ENCODE data around the gene SCN10A.

The SCN10A gene

DNA sequence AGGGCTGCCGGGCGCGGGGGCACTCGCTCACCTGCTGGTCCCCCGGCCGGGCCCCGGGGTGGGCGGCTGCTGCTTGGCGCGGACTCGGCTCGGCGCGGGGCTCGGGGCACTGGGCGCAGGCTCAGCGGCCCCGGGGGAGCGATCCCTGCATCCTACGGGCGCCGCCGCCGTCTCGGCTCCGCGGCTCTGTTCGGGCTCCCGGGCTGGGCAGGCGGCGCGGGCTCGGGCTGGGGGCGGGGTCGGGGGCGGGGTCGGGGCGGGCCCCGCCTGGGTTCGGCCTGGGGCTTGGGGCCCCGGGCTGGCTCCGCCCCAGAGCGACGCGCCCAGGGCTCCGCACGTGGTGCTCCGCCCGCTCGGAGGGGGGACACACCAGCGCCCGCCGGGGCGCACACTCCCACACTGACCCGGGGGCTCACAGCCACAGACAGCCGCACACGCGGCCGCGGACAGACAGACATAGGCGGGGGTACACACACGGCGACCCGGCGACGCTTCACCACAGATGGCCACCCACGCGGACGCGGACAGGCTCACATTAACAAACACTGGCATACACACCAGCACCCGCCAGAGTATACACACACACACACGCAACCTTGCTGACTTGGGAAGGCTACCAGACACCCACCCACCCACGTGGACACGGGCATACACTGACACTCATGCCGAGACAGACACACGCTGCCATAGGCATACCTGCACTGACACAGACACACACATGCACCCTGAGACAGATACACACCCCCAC is 166.3 kb downstream of the SCN10A start, which contains the start of gene SCN5A (continued):
- TF ChIP-seq, protein P1, sequence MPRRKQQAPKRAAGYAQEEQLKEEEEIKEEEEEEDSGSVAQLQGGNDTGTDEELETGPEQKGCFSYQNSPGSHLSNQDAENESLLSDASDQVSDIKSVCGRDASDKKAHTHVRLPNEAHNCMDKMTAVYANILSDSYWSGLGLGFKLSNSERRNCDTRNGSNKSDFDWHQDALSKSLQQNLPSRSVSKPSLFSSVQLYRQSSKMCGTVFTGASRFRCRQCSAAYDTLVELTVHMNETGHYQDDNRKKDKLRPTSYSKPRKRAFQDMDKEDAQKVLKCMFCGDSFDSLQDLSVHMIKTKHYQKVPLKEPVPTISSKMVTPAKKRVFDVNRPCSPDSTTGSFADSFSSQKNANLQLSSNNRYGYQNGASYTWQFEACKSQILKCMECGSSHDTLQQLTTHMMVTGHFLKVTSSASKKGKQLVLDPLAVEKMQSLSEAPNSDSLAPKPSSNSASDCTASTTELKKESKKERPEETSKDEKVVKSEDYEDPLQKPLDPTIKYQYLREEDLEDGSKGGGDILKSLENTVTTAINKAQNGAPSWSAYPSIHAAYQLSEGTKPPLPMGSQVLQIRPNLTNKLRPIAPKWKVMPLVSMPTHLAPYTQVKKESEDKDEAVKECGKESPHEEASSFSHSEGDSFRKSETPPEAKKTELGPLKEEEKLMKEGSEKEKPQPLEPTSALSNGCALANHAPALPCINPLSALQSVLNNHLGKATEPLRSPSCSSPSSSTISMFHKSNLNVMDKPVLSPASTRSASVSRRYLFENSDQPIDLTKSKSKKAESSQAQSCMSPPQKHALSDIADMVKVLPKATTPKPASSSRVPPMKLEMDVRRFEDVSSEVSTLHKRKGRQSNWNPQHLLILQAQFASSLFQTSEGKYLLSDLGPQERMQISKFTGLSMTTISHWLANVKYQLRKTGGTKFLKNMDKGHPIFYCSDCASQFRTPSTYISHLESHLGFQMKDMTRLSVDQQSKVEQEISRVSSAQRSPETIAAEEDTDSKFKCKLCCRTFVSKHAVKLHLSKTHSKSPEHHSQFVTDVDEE (CRISPR knock-in tag; IDR thresholded peaks at IDR 0.05) = no peak
- TF ChIP-seq ZNF70 (CRISPR knock-in tag; IDR thresholded peaks at IDR 0.05) = no peak

GRCh38 chr3:38648659-38649499 is 167.1 kb downstream of the SCN10A start:
- no peak for ATAC-seq
- TF ChIP-seq, protein P2, sequence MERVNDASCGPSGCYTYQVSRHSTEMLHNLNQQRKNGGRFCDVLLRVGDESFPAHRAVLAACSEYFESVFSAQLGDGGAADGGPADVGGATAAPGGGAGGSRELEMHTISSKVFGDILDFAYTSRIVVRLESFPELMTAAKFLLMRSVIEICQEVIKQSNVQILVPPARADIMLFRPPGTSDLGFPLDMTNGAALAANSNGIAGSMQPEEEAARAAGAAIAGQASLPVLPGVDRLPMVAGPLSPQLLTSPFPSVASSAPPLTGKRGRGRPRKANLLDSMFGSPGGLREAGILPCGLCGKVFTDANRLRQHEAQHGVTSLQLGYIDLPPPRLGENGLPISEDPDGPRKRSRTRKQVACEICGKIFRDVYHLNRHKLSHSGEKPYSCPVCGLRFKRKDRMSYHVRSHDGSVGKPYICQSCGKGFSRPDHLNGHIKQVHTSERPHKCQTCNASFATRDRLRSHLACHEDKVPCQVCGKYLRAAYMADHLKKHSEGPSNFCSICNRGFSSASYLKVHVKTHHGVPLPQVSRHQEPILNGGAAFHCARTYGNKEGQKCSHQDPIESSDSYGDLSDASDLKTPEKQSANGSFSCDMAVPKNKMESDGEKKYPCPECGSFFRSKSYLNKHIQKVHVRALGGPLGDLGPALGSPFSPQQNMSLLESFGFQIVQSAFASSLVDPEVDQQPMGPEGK (CRISPR knock-in tag; IDR thresholded peaks at IDR 0.05; ENCODE audit: borderline replicate concordance) = no peak
- TF ChIP-seq ARNTL (CRISPR knock-in tag; IDR thresholded peaks at IDR 0.05; ENCODE audit: borderline replicate concordance, low read depth) (no peak), ZNF70 (CRISPR knock-in tag; IDR thresholded peaks at IDR 0.05) (no peak), CSDC2 (CRISPR knock-in tag; IDR thresholded peaks at IDR 0.05) (no peak), CSRNP3 (CRISPR knock-in tag; IDR thresholded peaks at IDR 0.05) (no peak), OSR1 (CRISPR knock-in tag; IDR thresholded peaks at IDR 0.05) (no peak), ISL1 (CRISPR knock-in tag; IDR thresholded peaks at IDR 0.05) (no peak), TCF4 (CRISPR knock-in tag; IDR thresholded peaks at IDR 0.05; ENCODE audit: borderline replicate concordance) (no peak), ZNF8 (CRISPR knock-in tag; IDR thresholded peaks at IDR 0.05) (no peak)
- TF ChIP-seq, protein P1 (CRISPR knock-in tag; IDR thresholded peaks at IDR 0.05) = no peak
- TF ChIP-seq, protein P3, sequence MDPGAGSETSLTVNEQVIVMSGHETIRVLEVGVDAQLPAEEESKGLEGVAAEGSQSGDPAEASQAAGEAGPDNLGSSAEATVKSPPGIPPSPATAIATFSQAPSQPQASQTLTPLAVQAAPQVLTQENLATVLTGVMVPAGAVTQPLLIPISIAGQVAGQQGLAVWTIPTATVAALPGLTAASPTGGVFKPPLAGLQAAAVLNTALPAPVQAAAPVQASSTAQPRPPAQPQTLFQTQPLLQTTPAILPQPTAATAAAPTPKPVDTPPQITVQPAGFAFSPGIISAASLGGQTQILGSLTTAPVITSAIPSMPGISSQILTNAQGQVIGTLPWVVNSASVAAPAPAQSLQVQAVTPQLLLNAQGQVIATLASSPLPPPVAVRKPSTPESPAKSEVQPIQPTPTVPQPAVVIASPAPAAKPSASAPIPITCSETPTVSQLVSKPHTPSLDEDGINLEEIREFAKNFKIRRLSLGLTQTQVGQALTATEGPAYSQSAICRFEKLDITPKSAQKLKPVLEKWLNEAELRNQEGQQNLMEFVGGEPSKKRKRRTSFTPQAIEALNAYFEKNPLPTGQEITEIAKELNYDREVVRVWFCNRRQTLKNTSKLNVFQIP (CRISPR knock-in tag; IDR thresholded peaks at IDR 0.05; ENCODE audit: borderline replicate concordance, low read depth) = no peak
- TF ChIP-seq, protein P4, sequence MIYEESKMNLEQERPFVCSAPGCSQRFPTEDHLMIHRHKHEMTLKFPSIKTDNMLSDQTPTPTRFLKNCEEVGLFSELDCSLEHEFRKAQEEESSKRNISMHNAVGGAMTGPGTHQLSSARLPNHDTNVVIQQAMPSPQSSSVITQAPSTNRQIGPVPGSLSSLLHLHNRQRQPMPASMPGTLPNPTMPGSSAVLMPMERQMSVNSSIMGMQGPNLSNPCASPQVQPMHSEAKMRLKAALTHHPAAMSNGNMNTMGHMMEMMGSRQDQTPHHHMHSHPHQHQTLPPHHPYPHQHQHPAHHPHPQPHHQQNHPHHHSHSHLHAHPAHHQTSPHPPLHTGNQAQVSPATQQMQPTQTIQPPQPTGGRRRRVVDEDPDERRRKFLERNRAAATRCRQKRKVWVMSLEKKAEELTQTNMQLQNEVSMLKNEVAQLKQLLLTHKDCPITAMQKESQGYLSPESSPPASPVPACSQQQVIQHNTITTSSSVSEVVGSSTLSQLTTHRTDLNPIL (CRISPR knock-in tag; IDR thresholded peaks at IDR 0.05; ENCODE audit: low read depth) = no peak

DNA sequence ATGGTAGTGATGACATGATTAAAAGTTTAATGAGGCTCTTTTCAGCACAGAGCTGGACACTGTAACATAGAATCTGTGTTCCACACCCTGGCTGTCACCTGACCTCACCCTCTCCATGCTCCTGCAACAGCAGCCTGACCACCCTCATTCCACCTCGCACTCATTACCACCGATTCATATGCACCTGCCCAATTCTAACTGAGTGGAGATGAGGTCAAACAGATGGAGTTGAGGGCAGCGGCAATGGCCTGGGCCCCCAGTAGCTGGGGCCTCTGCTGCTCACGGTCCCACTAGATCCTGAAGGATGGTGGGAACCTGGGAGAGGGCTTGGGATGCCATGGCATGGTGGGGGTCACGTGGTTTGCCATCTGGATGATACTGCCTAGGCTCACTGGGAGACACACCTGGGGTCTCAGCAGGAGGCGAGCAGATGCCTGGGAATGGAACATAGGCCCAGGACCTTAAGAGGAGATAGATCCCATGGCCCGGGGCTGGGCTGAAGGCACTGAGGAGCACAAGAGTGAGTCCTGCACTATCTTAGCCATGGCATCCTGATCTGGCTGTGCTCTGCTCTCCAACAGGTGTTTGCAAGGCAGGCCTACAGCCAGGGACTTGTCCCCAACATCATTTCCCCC is 167.9 kb downstream of the SCN10A start:
- ATAC-seq = no peak
- no peak for TF ChIP-seq CSRNP3 (CRISPR knock-in tag; IDR thresholded peaks at IDR 0.05)
- TF ChIP-seq, protein P4 (CRISPR knock-in tag; IDR thresholded peaks at IDR 0.05; ENCODE audit: low read depth) = no peak
- TF ChIP-seq, protein P1 (CRISPR knock-in tag; IDR thresholded peaks at IDR 0.05) = no peak
- no peak for TF ChIP-seq TCF4 (CRISPR knock-in tag; IDR thresholded peaks at IDR 0.05; ENCODE audit: borderline replicate concordance)
- no peak for TF ChIP-seq ARNTL (CRISPR knock-in tag; IDR thresholded peaks at IDR 0.05; ENCODE audit: borderline replicate concordance, low read depth)
- no peak for TF ChIP-seq TOX (CRISPR knock-in tag; IDR thresholded peaks at IDR 0.05; ENCODE audit: borderline replicate concordance)

Measured in SK-N-SH treated with all-trans-retinoic acid at 6 μM for 48 hours (cell line).